WERI-Rb-1 (cell line): ENCODE data around the gene PRRG2.
A peak's percentile ranks its signal among the peaks of the same experiment; 100 is the strongest.
"Not testable (repeated sequence)": the region's sequence is repeated elsewhere in the genome, so short reads cannot be mapped to it uniquely, and the experiment has no call there.

Experiments
- DNase-seq: peaks from one replicate; pipeline ENCODE4 v3.0.0-alpha.2; 2020
- H3K27ac ChIP-seq: fragments of 250-450 bp; sonication (Bioruptor Pico); 2 replicates; pipeline ENCODE4 v1.5.1; 2020; ENCODE audit warnings: mild to moderate bottlenecking, moderate library complexity
- H3K27me3 ChIP-seq: fragments of 250-450 bp; sonication (Bioruptor Pico); 2 replicates; pipeline ENCODE4 v1.5.1; 2021; ENCODE audit warnings: mild to moderate bottlenecking, low read depth, moderate library complexity; ENCODE audit not compliant: insufficient read depth, severe bottlenecking
- H3K36me3 ChIP-seq: fragments of 250-450 bp; sonication (Bioruptor Pico); 2 replicates; pipeline ENCODE4 v1.5.1; 2020; ENCODE audit warnings: mild to moderate bottlenecking, moderate library complexity
- H3K4me3 ChIP-seq: 2 replicates; pipeline ENCODE4 v1.5.1; 2011; ENCODE audit warnings: low read depth, mild to moderate bottlenecking, control low read depth, low read length
- H3K9me3 ChIP-seq: fragments of 250-450 bp; sonication (Bioruptor Pico); 2 replicates; pipeline ENCODE4 v1.5.1; 2021; ENCODE audit warnings: mild to moderate bottlenecking, moderate library complexity; ENCODE audit not compliant: severe bottlenecking
- CTCF ChIP-seq: IDR thresholded peaks from 2 replicates; pipeline ENCODE4 v1.5.1; 2011; ENCODE audit warnings: low read depth, mild to moderate bottlenecking, control low read depth, inconsistent platforms, low read length

Gene PRRG2

GRCh38 chr19:49631610-49632192 lies 50.6 kb downstream of the PRRG2 start:
- TF ChIP-seq CTCF = no peak
- Histone ChIP-seq H3K27ac (no peak overlapping the region), H3K27me3 (no peaks in the 10 kb centered on the region)

DNA sequence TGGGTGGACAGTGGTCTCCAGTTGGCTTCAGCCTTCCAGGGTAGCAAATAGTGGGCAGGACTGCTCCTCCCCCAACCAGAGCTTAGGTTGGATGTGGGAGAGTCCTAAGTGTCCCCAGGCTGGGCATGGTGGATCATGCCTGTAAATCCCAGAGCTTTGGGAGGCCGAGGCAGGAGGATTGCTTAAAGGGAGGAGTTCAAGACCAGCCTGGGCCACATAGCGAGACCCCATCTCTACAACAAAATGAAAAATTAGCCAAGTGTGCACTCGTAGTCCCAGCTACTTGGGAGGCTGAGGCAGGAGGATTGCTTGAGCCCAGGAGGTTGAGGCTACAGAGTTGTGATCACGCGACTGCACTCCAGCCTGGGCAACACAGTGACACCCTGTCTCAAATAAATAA lies 51.5 kb downstream of the PRRG2 start:
- TF ChIP-seq CTCF = no peak
- Histone ChIP-seq H3K27me3 (no peaks in the 10 kb centered on the region), H3K27ac (no peak overlapping the region)

More at GRCh38 chr19:49631610-49632192, 50.6 kb downstream of the PRRG2 start:
- DNase-seq = peak; percentile 50
- no peaks in the 10 kb centered on the region for H3K9me3 ChIP-seq
- H3K36me3 ChIP-seq = peaks cover 20% of the 10 kb centered on the region
- no peak overlapping the region for H3K4me3 ChIP-seq

DNA sequence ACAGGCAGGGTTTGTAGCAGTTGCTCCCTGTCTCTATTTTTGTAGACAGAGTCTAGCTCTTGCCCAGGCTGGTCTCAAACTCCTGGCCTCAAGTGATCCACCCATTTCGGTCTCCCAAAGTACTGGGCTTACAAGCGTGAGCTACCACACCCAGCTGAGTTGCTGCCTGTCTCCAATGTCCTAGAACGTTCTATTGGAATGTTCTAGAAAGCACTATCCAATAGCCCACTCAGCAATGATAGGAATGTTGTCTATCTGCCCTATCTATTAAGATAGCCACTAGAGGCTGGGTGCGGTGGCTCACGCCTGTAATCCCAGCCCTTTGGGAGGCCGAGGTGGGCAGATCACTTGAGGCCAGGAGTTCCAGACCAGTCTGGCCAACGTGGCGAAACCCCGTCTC lies 52.2 kb downstream of the PRRG2 start:
- not testable (repeated sequence) for H3K9me3 ChIP-seq, DNase-seq, H3K27ac ChIP-seq, H3K4me3 ChIP-seq, H3K36me3 ChIP-seq, H3K27me3 ChIP-seq

More for the DNA sequence above, 51.5 kb downstream of the PRRG2 start:
- Histone ChIP-seq H3K36me3 (peaks cover 13% of the 10 kb centered on the region), H3K4me3 (no peak overlapping the region), H3K9me3 (no peaks in the 10 kb centered on the region)
- no peak for DNase-seq

DNA sequence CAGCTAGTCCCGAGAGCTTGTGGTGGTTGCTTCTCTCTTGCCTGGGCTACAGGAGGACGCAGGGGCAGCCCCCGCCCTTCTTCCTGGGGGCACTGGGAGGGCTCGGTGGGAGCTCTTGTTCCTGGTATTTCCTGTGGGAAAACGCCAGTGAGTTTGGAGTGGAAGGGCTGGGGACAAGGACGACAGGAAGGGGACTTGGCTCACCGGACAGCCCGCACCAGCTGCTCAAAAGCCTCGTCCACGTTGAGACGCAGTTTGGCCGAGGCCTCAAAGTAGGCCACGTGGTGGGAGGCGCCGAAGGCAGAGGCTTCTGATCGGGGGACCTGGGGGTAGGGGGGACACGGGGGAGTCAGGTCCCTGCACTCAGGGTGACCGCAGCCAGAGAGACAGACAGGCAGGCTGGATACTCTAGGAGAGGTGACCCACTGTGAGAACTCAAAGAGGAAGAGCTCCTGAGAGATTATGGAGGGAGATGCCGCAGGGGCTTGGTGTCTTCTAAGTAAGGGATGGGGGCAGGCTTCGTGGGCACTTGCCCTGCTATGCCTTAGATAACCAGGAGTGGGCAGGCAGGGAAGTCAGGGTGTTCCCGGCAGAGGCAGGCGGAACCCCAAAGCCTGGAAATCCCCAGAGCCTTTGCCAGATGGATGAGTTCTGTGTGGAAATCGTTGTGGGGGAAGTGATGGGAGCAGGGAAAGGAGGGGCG lies 54.6 kb downstream of the PRRG2 start:
- H3K9me3 ChIP-seq = no peaks in the 10 kb centered on the region
- peak; percentile 42 for DNase-seq
- no peak overlapping the region for H3K4me3 ChIP-seq
- 0 out of 2 replicates have a peak, but pooled peaks have one; percentile 3 for TF ChIP-seq CTCF
- peak overlapping the region; percentile 40 for H3K27ac ChIP-seq
- no peaks in the 10 kb centered on the region for H3K27me3 ChIP-seq
- H3K36me3 ChIP-seq = no peaks in the 10 kb centered on the region; the same call in 1 of the 2 replicates

GRCh38 chr19:49636233-49636932 lies 55.3 kb downstream of the PRRG2 start:
- no peaks in the 10 kb centered on the region; the same call in 1 of the 2 replicates for H3K36me3 ChIP-seq
- no peaks in the 10 kb centered on the region for H3K27me3 ChIP-seq
- no peak for DNase-seq
- TF ChIP-seq CTCF = no peak
- H3K4me3 ChIP-seq = no peak overlapping the region
- no peak overlapping the region for H3K27ac ChIP-seq
- no peaks in the 10 kb centered on the region for H3K9me3 ChIP-seq
